Measurements from ENCODE around the gene NCKAP5. TPM values are rescaled to one million over a fixed set of nuclear protein-coding genes. Genes with fewer than 3 reads are reported as not detected.
A peak's percentile ranks its signal among the peaks of the same experiment; 100 is the strongest.

NCKAP5 gene
- total and polyA plus RNA-seq, 9 donors: 0.80 to 2.7 (median 2.2) TPM

- intact Hi-C loops (cut with DNase I): no loop called here
- TF ChIP-seq EP300 (IDR thresholded peaks at IDR 0.05): no peak
- no peak for TF ChIP-seq CTCF (IDR thresholded peaks at IDR 0.05)
- no peak for TF ChIP-seq POLR2A (IDR thresholded peaks at IDR 0.05)
- Histone ChIP-seq H3K4me3 (no peak overlapping the region), H3K27me3 (no peaks in the 10 kb centered on the region), H3K27ac (no peak overlapping the region), H3K36me3 (no peaks in the 10 kb centered on the region), H3K4me1 (ENCODE audit: insufficient read depth) (peaks cover 5% of the 10 kb centered on the region), H3K9me3 (no peaks in the 10 kb centered on the region)
- WGBS, 3 donors: 78 to 86% (median 81%) methylated on average over 7 of the region's 7 CpGs
- DNase-seq: no peak
Observed at GRCh38 chr2:133480707-133481429, 87.4 kb downstream of the NCKAP5 start.

GRCh38 chr2:133477616-133477990, 90.7 kb downstream of the NCKAP5 start:
- no peak overlapping the region for H3K4me3 ChIP-seq
- TF ChIP-seq EP300 (IDR thresholded peaks at IDR 0.05) (no peak), CTCF (IDR thresholded peaks at IDR 0.05) (no peak), POLR2A (IDR thresholded peaks at IDR 0.05) (no peak)
- no peak for DNase-seq
- no peaks in the 10 kb centered on the region for H3K27me3 ChIP-seq
- no peak overlapping the region for H3K27ac ChIP-seq
- H3K36me3 ChIP-seq: no peaks in the 10 kb centered on the region
- no peaks in the 10 kb centered on the region for H3K9me3 ChIP-seq
- intact Hi-C loops (cut with DNase I): no loop called here
- peaks cover 5% of the 10 kb centered on the region for H3K4me1 ChIP-seq (ENCODE audit: insufficient read depth)

- H3K4me1 ChIP-seq (ENCODE audit: insufficient read depth): peaks cover 5% of the 10 kb centered on the region
- WGBS, 3 donors: 34 to 44% (median 41%) methylated on average over 3 of the region's 3 CpGs
Observed at GRCh38 chr2:133476931-133477615, 91.2 kb downstream of the NCKAP5 start.

GRCh38 chr2:133476286-133476685, 92.0 kb downstream of the NCKAP5 start:
- Histone ChIP-seq H3K27me3 (no peaks in the 10 kb centered on the region), H3K4me1 (ENCODE audit: insufficient read depth) (peaks cover 5% of the 10 kb centered on the region), H3K27ac (no peak overlapping the region), H3K36me3 (no peaks in the 10 kb centered on the region), H3K4me3 (no peak overlapping the region), H3K9me3 (no peaks in the 10 kb centered on the region)
- TF ChIP-seq POLR2A (IDR thresholded peaks at IDR 0.05) (no peak), CTCF (IDR thresholded peaks at IDR 0.05) (no peak), EP300 (IDR thresholded peaks at IDR 0.05) (no peak)
- intact Hi-C loops (cut with DNase I): no loop called here
- WGBS, 3 donors: 80 to 85% (median 81%) methylated on average over 4 of the region's 4 CpGs
- DNase-seq: no peak

More at GRCh38 chr2:133476931-133477615, 91.2 kb downstream of the NCKAP5 start:
- Histone ChIP-seq H3K9me3 (no peaks in the 10 kb centered on the region), H3K27me3 (no peaks in the 10 kb centered on the region), H3K36me3 (no peaks in the 10 kb centered on the region), H3K27ac (no peak overlapping the region), H3K4me3 (no peak overlapping the region)
- TF ChIP-seq POLR2A (IDR thresholded peaks at IDR 0.05) (no peak), EP300 (IDR thresholded peaks at IDR 0.05) (no peak), CTCF (IDR thresholded peaks at IDR 0.05) (no peak)
- peak in 2 of 5 donors; percentile 11 to 49 for DNase-seq
- intact Hi-C loops (cut with DNase I): no loop called here

Measured in ovary (tissue), 9 donors.